CD4-positive, alpha-beta T cell (primary cell): Measurements from ENCODE around the gene RFK. TPM values are rescaled to one million over a fixed set of nuclear protein-coding genes. Genes with fewer than 3 reads are reported as not detected.

Source experiments
- ATAC-seq: fragments of 200-7000 bp; cut with Tn5 transposase; one replicate; pipeline ENCODE4 v1.10.0; 2022; ENCODE audit warnings: mild to moderate bottlenecking; ENCODE audit not compliant: poor library complexity
- CTCF ChIA-PET: fragments of 350-600 bp; sonication (Branson Sonifier 250); formaldehyde crosslinking; loops from one replicate; lab custom pipeline; 2021; ENCODE audit warnings: antibody characterized with exemption, inconsistent platforms; lab: Charles Lee
- POLR2A ChIA-PET: fragments of 350-600 bp; sonication (Branson Sonifier 250); formaldehyde crosslinking; loops from one replicate; lab custom pipeline; 2021; ENCODE audit warnings: antibody characterized with exemption, inconsistent platforms; lab: Charles Lee
- DNase-seq, 14 experiments: peaks; one replicate each; pipeline ENCODE4 v3.0.0-alpha.2; 2013 to 2020; ENCODE audit warnings: mixed read lengths in 2 of 14
- H3K27ac ChIP-seq, 2 donors: one replicate each; pipeline versions ENCODE4 v1.5.1 to v1.7.0; 2013; ENCODE audit warnings: low read length in 2 of 2, low read depth in 1 of 2, mild to moderate bottlenecking in 1 of 2
- H3K27me3 ChIP-seq, 2 experiments: 1 replicate in 1 of 2; 2 replicates in 1 of 2; pipeline versions ENCODE4 v1.6.1 to v1.7.0; 2013; ENCODE audit warnings: low read length in 2 of 2, control low read depth in 1 of 2, mild to moderate bottlenecking in 1 of 2, moderate library complexity in 1 of 2; ENCODE audit not compliant: insufficient read depth in 2 of 2, control insufficient read depth in 1 of 2
- H3K36me3 ChIP-seq: one replicate; pipeline ENCODE4 v1.6.1; 2013; ENCODE audit warnings: low read length, control low read depth; ENCODE audit not compliant: insufficient read depth
- H3K4me1 ChIP-seq: one replicate; pipeline ENCODE4 v1.6.1; 2013; ENCODE audit warnings: low read length, control low read depth; ENCODE audit not compliant: insufficient read depth
- H3K4me3 ChIP-seq: one replicate; pipeline ENCODE4 v1.5.1; 2013; ENCODE audit warnings: mild to moderate bottlenecking, low read length, moderate library complexity
- H3K9me3 ChIP-seq, 2 experiments: 1 replicate in 1 of 2; 2 replicates in 1 of 2; pipeline versions ENCODE4 v1.6.1 to v1.7.0; 2013; ENCODE audit warnings: low read length in 2 of 2, mild to moderate bottlenecking in 2 of 2, control low read depth in 1 of 2, moderate library complexity in 1 of 2; ENCODE audit not compliant: control insufficient read depth in 1 of 2, insufficient read depth in 1 of 2
- H3K27ac Mint-ChIP-seq: one replicate; pipeline ENCODE4 v1.8.0; 2020; ENCODE audit warnings: mixed read lengths
- H3K27me3 Mint-ChIP-seq: one replicate; pipeline ENCODE4 v1.8.0; 2021; ENCODE audit warnings: mixed read lengths
- H3K36me3 Mint-ChIP-seq: one replicate; pipeline ENCODE4 v1.8.0; 2021; ENCODE audit warnings: low read depth, mixed read lengths
- H3K4me1 Mint-ChIP-seq: one replicate; pipeline ENCODE4 v1.8.0; 2021; ENCODE audit warnings: low read depth, mixed read lengths
- H3K4me3 Mint-ChIP-seq: one replicate; pipeline ENCODE4 v1.8.0; 2020; ENCODE audit warnings: mild to moderate bottlenecking, mixed read lengths
- H3K9me3 Mint-ChIP-seq: one replicate; pipeline ENCODE4 v1.8.0; 2020; ENCODE audit warnings: mixed read lengths
- CTCF ChIP-seq: fragments of 200-600 bp; IDR thresholded peaks from one replicate; pipeline ENCODE4 v1.8.0; 2022; ENCODE audit warnings: antibody characterized with exemption, mild to moderate bottlenecking
- intact Hi-C, 2 experiments: fragments of 100-400 bp; cut with DNase I in 1 of 2; cut with micrococcal nuclease in 1 of 2; formaldehyde crosslinking; loops; one replicate each; pipeline versions ENCODE4 v1.15.1 to v1.9.0; 2023 to 2025; cut with DNase I, micrococcal nuclease
- total RNA-seq, 174 experiments: library from RNA in 2 of 174; stranded (reverse) in 2 of 174; gene quantifications; one replicate each; pipeline ENCODE4 v1.2.3 and lab custom pipeline; 2021 to 2026

Gene RFK
- total RNA-seq, 2 experiments from 2014 or later: 7.4 to 8.4 TPM

GRCh38 chr9:76423216-76424177 is 29.3 kb upstream of the RFK start:
- ATAC-seq: no peak
- Mint-ChIP-seq H3K27me3 (no peaks in the 10 kb centered on the region), H3K36me3 (no peaks in the 10 kb centered on the region), H3K9me3 (no peaks in the 10 kb centered on the region), H3K4me3 (no peak overlapping the region), H3K4me1 (peaks cover 5% of the 10 kb centered on the region), H3K27ac (no peak overlapping the region)
- peak in 1 of 14 experiments; percentile 44 for DNase-seq
- no peaks in the 10 kb centered on the region for H3K9me3 ChIP-seq
- ChIA-PET POLR2A (no interaction called here), CTCF (no interaction called here)
- no peaks in the 10 kb centered on the region for H3K36me3 ChIP-seq
- no peak overlapping the region for H3K27ac ChIP-seq
- intact Hi-C loops: no loop called here
- H3K27me3 ChIP-seq: no peaks in the 10 kb centered on the region
- no peaks in the 10 kb centered on the region for H3K4me1 ChIP-seq
- H3K4me3 ChIP-seq: no peak overlapping the region
- TF ChIP-seq CTCF: no peak

- Mint-ChIP-seq H3K9me3 (no peaks in the 10 kb centered on the region), H3K36me3 (no peaks in the 10 kb centered on the region), H3K4me1 (peaks cover 11% of the 10 kb centered on the region), H3K27me3 (no peaks in the 10 kb centered on the region), H3K27ac (no peak overlapping the region), H3K4me3 (no peak overlapping the region)
- H3K27me3 ChIP-seq: no peaks in the 10 kb centered on the region
- intact Hi-C loops: no loop called here
- POLR2A ChIA-PET: no interaction called here
- no peak overlapping the region for H3K4me3 ChIP-seq
- DNase-seq: peak in 2 of 14 experiments; percentile 24 to 31
- no peaks in the 10 kb centered on the region for H3K4me1 ChIP-seq
- TF ChIP-seq CTCF: peak; percentile 59
- ATAC-seq: no peak
- H3K36me3 ChIP-seq: no peaks in the 10 kb centered on the region
- H3K27ac ChIP-seq: no peak overlapping the region
- CTCF ChIA-PET: interaction anchor here (1.5 kb wide), 2 partner anchors 13 to 26 kb away, joined by 3 to 5 read pairs; partner anchors contain the start of gene RFK
- no peaks in the 10 kb centered on the region for H3K9me3 ChIP-seq
Measured at GRCh38 chr9:76419782-76420380, 25.7 kb upstream of the RFK start.

- H3K27me3 Mint-ChIP-seq: no peaks in the 10 kb centered on the region
- CTCF ChIA-PET: interaction anchor here (0.6 kb wide), 1 partner anchor 17 kb away, joined by 3 read pairs; no protein-coding TSS in a partner anchor
- POLR2A ChIA-PET: no interaction called here
Measured at GRCh38 chr9:76417394-76417793, 23.2 kb upstream of the RFK start.

More at GRCh38 chr9:76417394-76417793, 23.2 kb upstream of the RFK start:
- H3K9me3 ChIP-seq: peaks cover 0 to 11% of the 10 kb centered on the region in 2 experiments
- H3K4me3 Mint-ChIP-seq: no peak overlapping the region
- DNase-seq (no peak), ATAC-seq (no peak)
- no peaks in the 10 kb centered on the region for H3K4me1 ChIP-seq
- no peak overlapping the region for H3K27ac ChIP-seq
- H3K27me3 ChIP-seq: no peaks in the 10 kb centered on the region
- no peak overlapping the region for H3K4me3 ChIP-seq
- peaks cover 6% of the 10 kb centered on the region for H3K9me3 Mint-ChIP-seq
- H3K4me1 Mint-ChIP-seq: peaks cover 7% of the 10 kb centered on the region
- intact Hi-C loops: no loop called here
- H3K36me3 ChIP-seq: no peaks in the 10 kb centered on the region
- H3K36me3 Mint-ChIP-seq: no peaks in the 10 kb centered on the region
- H3K27ac Mint-ChIP-seq: no peak overlapping the region
- TF ChIP-seq CTCF: no peak
